ENCODE results near the gene LCP1.
"Not testable (repeated sequence)": the region's sequence is repeated elsewhere in the genome, so short reads cannot be mapped to it uniquely, and the experiment has no call there.

Gene LCP1, protein sequence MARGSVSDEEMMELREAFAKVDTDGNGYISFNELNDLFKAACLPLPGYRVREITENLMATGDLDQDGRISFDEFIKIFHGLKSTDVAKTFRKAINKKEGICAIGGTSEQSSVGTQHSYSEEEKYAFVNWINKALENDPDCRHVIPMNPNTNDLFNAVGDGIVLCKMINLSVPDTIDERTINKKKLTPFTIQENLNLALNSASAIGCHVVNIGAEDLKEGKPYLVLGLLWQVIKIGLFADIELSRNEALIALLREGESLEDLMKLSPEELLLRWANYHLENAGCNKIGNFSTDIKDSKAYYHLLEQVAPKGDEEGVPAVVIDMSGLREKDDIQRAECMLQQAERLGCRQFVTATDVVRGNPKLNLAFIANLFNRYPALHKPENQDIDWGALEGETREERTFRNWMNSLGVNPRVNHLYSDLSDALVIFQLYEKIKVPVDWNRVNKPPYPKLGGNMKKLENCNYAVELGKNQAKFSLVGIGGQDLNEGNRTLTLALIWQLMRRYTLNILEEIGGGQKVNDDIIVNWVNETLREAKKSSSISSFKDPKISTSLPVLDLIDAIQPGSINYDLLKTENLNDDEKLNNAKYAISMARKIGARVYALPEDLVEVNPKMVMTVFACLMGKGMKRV

GRCh38 chr13:46181840-46182490, at the start of gene LCP1:
LCP1 (minus strand) TSS chr13:46182177; CDS start chr13:46159662, 22,515 bp downstream.
- DNase-seq = peak; percentile 91

DNA sequence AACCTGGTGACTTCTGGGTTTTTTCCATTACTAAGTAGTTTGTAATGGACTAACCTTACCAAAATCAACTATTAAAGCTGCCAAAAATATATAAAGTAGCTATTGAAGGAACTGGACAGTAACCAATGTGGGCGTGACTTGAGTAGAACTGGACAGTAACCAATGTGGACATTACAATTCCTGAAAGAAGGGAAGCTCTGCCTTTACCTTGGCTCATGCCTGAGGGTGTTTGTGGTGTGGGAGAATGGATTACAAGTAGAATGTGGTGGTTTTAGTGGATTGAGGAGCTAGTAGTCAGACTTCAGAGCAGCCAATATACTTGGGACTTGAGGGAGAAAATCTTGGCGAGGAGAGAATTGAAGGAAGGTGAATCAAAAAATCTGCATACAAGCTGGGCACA, 47.3 kb upstream of the LCP1 start:
- no peak for DNase-seq

GRCh38 chr13:46220234-46220633, 38.3 kb upstream of the LCP1 start:
- peak; percentile 56 for DNase-seq

GRCh38 chr13:46214741-46215140, 32.8 kb upstream of the LCP1 start:
- DNase-seq = not testable (repeated sequence)

DNA sequence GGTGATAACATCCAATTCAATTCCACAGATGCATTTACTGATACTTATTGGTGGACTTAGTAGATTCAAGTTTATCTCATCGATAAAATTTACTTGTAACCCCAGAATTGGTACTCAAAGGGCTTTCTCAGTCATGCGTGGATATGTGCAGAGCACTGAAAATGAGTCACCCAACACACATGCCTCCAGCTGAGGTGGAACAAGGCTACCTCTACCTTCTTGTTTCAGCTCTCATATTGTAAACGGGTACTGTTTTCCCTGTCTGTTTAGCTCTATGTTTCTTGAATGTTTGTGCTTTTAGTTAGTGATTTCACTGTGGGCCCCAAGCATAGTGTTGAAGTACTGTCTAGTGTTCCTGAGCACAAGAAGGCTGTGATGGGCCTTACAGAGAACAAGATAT, 31.3 kb upstream of the LCP1 start:
- DNase-seq = no peak

- peak; percentile 94 for DNase-seq
Measured at GRCh38 chr13:46211483-46212351, 29.7 kb upstream of the LCP1 start, which contains the start of gene LRRC63. LRRC63 (plus strand) TSS chr13:46211928; CDS start chr13:46213035, 1,107 bp downstream.

GRCh38 chr13:46211116-46211482, 29.1 kb upstream of the LCP1 start:
- peak; percentile 86 for DNase-seq

- peak; percentile 42 for DNase-seq
Measured at GRCh38 chr13:46210362-46211083, 28.5 kb upstream of the LCP1 start.

DNA sequence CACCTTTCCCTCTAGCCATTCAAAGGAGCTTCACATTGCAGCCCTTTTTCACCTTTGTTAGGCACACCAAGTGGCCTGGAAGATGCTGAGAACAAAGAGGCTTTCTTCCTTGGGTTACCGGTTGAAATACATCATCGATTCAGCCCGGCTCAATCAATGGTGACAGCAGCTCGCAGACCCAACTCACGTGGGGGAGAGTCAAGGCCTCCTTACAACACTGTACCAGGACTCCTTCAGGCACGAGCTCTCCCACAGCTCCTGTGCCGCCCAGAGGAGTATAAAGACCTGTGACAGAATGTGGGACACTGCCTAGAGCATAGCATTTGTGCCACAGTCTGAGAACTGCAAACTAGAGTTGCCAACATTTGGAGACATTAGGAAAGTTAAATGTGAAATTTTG, 25.9 kb upstream of the LCP1 start:
- DNase-seq = no peak

DNA sequence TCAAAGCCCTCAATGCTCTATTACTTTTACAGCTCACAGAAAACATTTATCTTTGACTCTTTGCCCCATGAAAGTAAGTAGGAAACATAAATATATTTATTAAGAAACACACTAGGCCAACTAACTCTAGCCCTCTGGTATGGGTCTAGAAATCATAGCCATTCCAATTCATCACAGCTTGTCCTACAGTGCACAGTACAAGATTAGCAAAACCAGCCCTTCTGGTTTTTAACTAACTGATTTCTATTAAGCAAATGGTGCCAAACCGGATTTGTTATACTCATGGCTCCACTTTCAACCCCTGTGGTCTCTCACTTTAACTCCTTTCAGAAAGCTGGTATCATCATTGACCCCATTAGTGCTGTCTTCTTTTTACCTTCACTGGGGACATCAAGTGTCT, 24.2 kb upstream of the LCP1 start:
- no peak for DNase-seq

DNA sequence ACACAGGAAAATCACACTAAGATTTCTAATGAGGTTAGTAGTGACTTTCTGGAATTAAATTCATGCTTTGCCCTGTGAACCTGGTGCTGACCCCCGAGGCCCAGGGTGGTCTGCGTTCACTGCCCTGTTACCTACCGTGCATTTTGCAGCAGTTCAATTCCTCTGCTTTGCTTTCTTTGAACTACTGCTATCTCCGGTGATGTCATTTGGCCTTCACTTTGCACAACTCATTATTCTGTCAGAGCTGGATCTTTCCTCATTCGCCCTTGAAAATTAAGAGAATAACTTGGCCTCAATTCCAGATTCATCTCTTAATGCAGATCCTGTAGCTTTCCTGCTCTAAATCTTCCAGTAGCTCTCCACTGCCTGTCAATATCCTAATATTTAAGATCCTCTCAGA, 21.0 kb upstream of the LCP1 start:
- DNase-seq = no peak

- no peak for DNase-seq
Measured at GRCh38 chr13:46202188-46202795, 20.3 kb upstream of the LCP1 start.

GRCh38 chr13:46198696-46199193, 16.8 kb upstream of the LCP1 start:
- DNase-seq = no peak

- no peak for DNase-seq
Measured at GRCh38 chr13:46197299-46198048, 15.5 kb upstream of the LCP1 start.

- no peak for DNase-seq
Measured at GRCh38 chr13:46195016-46195415, 13.0 kb upstream of the LCP1 start.

GRCh38 chr13:46192412-46192811, 10.4 kb upstream of the LCP1 start:
- no peak for DNase-seq

GRCh38 chr13:46185634-46186033, 3.7 kb upstream of the LCP1 start:
- no peak for DNase-seq

- peak; percentile 90 for DNase-seq
Measured at GRCh38 chr13:46184277-46184699, 2.3 kb upstream of the LCP1 start.

GRCh38 chr13:46183018-46183946, 1.3 kb upstream of the LCP1 start:
- peak; percentile 72 for DNase-seq

- DNase-seq = no peak
Measured at GRCh38 chr13:46182491-46182877, 507 bp upstream of the LCP1 start.
